Measurements from ENCODE around the gene RAI14.

Gene RAI14

GRCh38 chr5:34648840-34649158 is 7.3 kb upstream of the RAI14 start:
- no peak for DNase-seq (ENCODE audit: extremely low spot score)
- CTCF ChIA-PET = no interaction called here
- TF ChIP-seq TARDBP (IDR thresholded peaks at IDR 0.05) (no peak), SP1 (IDR thresholded peaks at IDR 0.05) (no peak), L3MBTL2 (conservative IDR thresholded peaks at IDR 0.05) (no peak), FOXM1 (IDR thresholded peaks at IDR 0.05; ENCODE audit: borderline replicate concordance) (no peak), ZNF384 (IDR thresholded peaks at IDR 0.05) (no peak), FOXA1 (IDR thresholded peaks at IDR 0.05) (no peak), NFRKB (IDR thresholded peaks at IDR 0.05) (no peak), ARNT (IDR thresholded peaks at IDR 0.05) (no peak), SUZ12 (IDR thresholded peaks at IDR 0.05) (no peak), FOXK2 (IDR thresholded peaks at IDR 0.05) (no peak), LEF1 (IDR thresholded peaks at IDR 0.05; ENCODE audit: borderline replicate concordance) (no peak), HDGF (IDR thresholded peaks at IDR 0.05; ENCODE audit: borderline replicate concordance) (no peak), BHLHE40 (IDR thresholded peaks at IDR 0.05; ENCODE audit: borderline replicate concordance) (no peak), CTBP1 (IDR thresholded peaks at IDR 0.05; ENCODE audit: borderline replicate concordance) (no peak), ELF4 (IDR thresholded peaks at IDR 0.05) (no peak), PKNOX1 (IDR thresholded peaks at IDR 0.05) (no peak)
- POLR2A ChIA-PET = no interaction called here

GRCh38 chr5:34651791-34652190 is 4.3 kb upstream of the RAI14 start:
- CTCF ChIA-PET = no interaction called here
- TF ChIP-seq HDGF (IDR thresholded peaks at IDR 0.05; ENCODE audit: borderline replicate concordance) (no peak), ELF4 (IDR thresholded peaks at IDR 0.05) (no peak), LEF1 (IDR thresholded peaks at IDR 0.05; ENCODE audit: borderline replicate concordance) (no peak), SP1 (IDR thresholded peaks at IDR 0.05) (no peak), L3MBTL2 (conservative IDR thresholded peaks at IDR 0.05) (no peak), BHLHE40 (IDR thresholded peaks at IDR 0.05; ENCODE audit: borderline replicate concordance) (no peak), NFRKB (IDR thresholded peaks at IDR 0.05) (no peak), FOXK2 (IDR thresholded peaks at IDR 0.05) (no peak), ARNT (IDR thresholded peaks at IDR 0.05) (no peak), TARDBP (IDR thresholded peaks at IDR 0.05) (no peak), CTBP1 (IDR thresholded peaks at IDR 0.05; ENCODE audit: borderline replicate concordance) (no peak), PKNOX1 (IDR thresholded peaks at IDR 0.05) (no peak), FOXM1 (IDR thresholded peaks at IDR 0.05; ENCODE audit: borderline replicate concordance) (no peak), ZNF384 (IDR thresholded peaks at IDR 0.05) (no peak), SUZ12 (IDR thresholded peaks at IDR 0.05) (no peak), FOXA1 (IDR thresholded peaks at IDR 0.05) (no peak)
- POLR2A ChIA-PET = no interaction called here
- DNase-seq (ENCODE audit: extremely low spot score) = no peak

GRCh38 chr5:34652466-34652865 is 3.7 kb upstream of the RAI14 start:
- DNase-seq (ENCODE audit: extremely low spot score) = no peak
- TF ChIP-seq FOXM1 (IDR thresholded peaks at IDR 0.05; ENCODE audit: borderline replicate concordance) (no peak), L3MBTL2 (conservative IDR thresholded peaks at IDR 0.05) (no peak), ZNF384 (IDR thresholded peaks at IDR 0.05) (no peak), LEF1 (IDR thresholded peaks at IDR 0.05; ENCODE audit: borderline replicate concordance) (no peak), HDGF (IDR thresholded peaks at IDR 0.05; ENCODE audit: borderline replicate concordance) (no peak), SUZ12 (IDR thresholded peaks at IDR 0.05) (no peak), BHLHE40 (IDR thresholded peaks at IDR 0.05; ENCODE audit: borderline replicate concordance) (no peak)
- ChIA-PET CTCF (interaction anchor here (0.8 kb wide), 1 partner anchor 110 kb away, joined by 4 read pairs; no protein-coding TSS in a partner anchor), POLR2A (no interaction called here)

GRCh38 chr5:34652914-34653313 is 3.2 kb upstream of the RAI14 start:
- CTCF ChIA-PET = interaction anchor here (0.8 kb wide), 1 partner anchor 109 kb away, joined by 4 read pairs; no protein-coding TSS in a partner anchor
- DNase-seq (ENCODE audit: extremely low spot score) = no peak
- TF ChIP-seq SP1 (IDR thresholded peaks at IDR 0.05) (no peak), PKNOX1 (IDR thresholded peaks at IDR 0.05) (no peak), LEF1 (IDR thresholded peaks at IDR 0.05; ENCODE audit: borderline replicate concordance) (no peak)
- POLR2A ChIA-PET = no interaction called here

GRCh38 chr5:34653708-34654107 is 2.4 kb upstream of the RAI14 start:
- ChIA-PET POLR2A (no interaction called here), CTCF (no interaction called here)
- no peak for DNase-seq (ENCODE audit: extremely low spot score)
- TF ChIP-seq FOXK2 (IDR thresholded peaks at IDR 0.05) (no peak), SP1 (IDR thresholded peaks at IDR 0.05) (no peak), SUZ12 (IDR thresholded peaks at IDR 0.05) (no peak), L3MBTL2 (conservative IDR thresholded peaks at IDR 0.05) (no peak), LEF1 (IDR thresholded peaks at IDR 0.05; ENCODE audit: borderline replicate concordance) (no peak), NFRKB (IDR thresholded peaks at IDR 0.05) (no peak), CTBP1 (IDR thresholded peaks at IDR 0.05; ENCODE audit: borderline replicate concordance) (no peak), TARDBP (IDR thresholded peaks at IDR 0.05) (no peak), BHLHE40 (IDR thresholded peaks at IDR 0.05; ENCODE audit: borderline replicate concordance) (no peak), ZNF384 (IDR thresholded peaks at IDR 0.05) (no peak), ARNT (IDR thresholded peaks at IDR 0.05) (no peak), FOXM1 (IDR thresholded peaks at IDR 0.05; ENCODE audit: borderline replicate concordance) (no peak), HDGF (IDR thresholded peaks at IDR 0.05; ENCODE audit: borderline replicate concordance) (no peak), PKNOX1 (IDR thresholded peaks at IDR 0.05) (no peak), FOXA1 (IDR thresholded peaks at IDR 0.05) (no peak), ELF4 (IDR thresholded peaks at IDR 0.05) (no peak)

Data from HEK293T (cell line).